Neural progenitor cell (in vitro differentiated cells): Measurements from ENCODE around the gene ZC3H10. TPM values are rescaled to one million over a fixed set of nuclear protein-coding genes. Genes with fewer than 3 reads are reported as not detected.

Source experiments
- DNase-seq: peaks from one replicate; pipeline ENCODE4 v3.0.0-alpha.2; 2016; ENCODE audit warnings: low spot score
- H2AFZ ChIP-seq: fragments of 200-600 bp; sonication (generic); replicated peaks from 2 replicates; pipeline ENCODE4 v1.6.1; 2016; ENCODE audit warnings: antibody characterized with exemption
- H3F3A ChIP-seq: fragments of 200-600 bp; sonication (generic); 2 replicates; pipeline ENCODE4 v1.6.1; 2016; ENCODE audit warnings: antibody characterized with exemption, low read depth
- H3K27ac ChIP-seq: fragments of 200-600 bp; sonication (generic); 2 replicates; pipeline ENCODE4 v1.5.1; 2016; ENCODE audit warnings: mild to moderate bottlenecking
- H3K27me3 ChIP-seq: fragments of 200-600 bp; sonication (generic); 2 replicates; pipeline ENCODE4 v1.6.1; 2016; ENCODE audit warnings: mild to moderate bottlenecking, moderate library complexity
- H3K36me3 ChIP-seq: fragments of 200-600 bp; sonication (generic); 2 replicates; pipeline ENCODE4 v1.5.1; 2016
- H3K4me1 ChIP-seq: fragments of 200-600 bp; sonication (generic); 2 replicates; pipeline ENCODE4 v1.6.1; 2016; ENCODE audit warnings: mixed run types
- H3K4me2 ChIP-seq: fragments of 200-600 bp; sonication (generic); 2 replicates; pipeline ENCODE4 v1.6.1; 2016
- H3K4me3 ChIP-seq: fragments of 200-600 bp; sonication (generic); 2 replicates; pipeline ENCODE4 v1.5.1; 2016
- H3K79me2 ChIP-seq: fragments of 200-600 bp; sonication (generic); 2 replicates; pipeline ENCODE4 v1.6.1; 2016; ENCODE audit warnings: low read depth
- H3K9ac ChIP-seq: fragments of 200-600 bp; sonication (generic); 2 replicates; pipeline ENCODE4 v1.6.1; 2016
- H3K9me3 ChIP-seq: fragments of 200-600 bp; sonication (generic); 2 replicates; pipeline ENCODE4 v1.5.1; 2016; ENCODE audit warnings: low read depth
- H4K20me1 ChIP-seq: fragments of 200-600 bp; sonication (generic); 2 replicates; pipeline ENCODE4 v1.6.1; 2016; ENCODE audit warnings: low read depth
- H3K27ac Mint-ChIP-seq: 3 replicates; pipeline ENCODE4 v1.8.0; 2021; ENCODE audit warnings: mixed read lengths
- H3K27me3 Mint-ChIP-seq: 2 replicates; pipeline ENCODE4 v1.8.0; 2022; ENCODE audit warnings: low read depth, mild to moderate bottlenecking, inconsistent platforms, moderate library complexity, mixed read lengths; ENCODE audit not compliant: insufficient read depth
- H3K36me3 Mint-ChIP-seq: 3 replicates; pipeline ENCODE4 v1.8.0; 2021; ENCODE audit warnings: mixed read lengths
- H3K4me1 Mint-ChIP-seq: 3 replicates; pipeline ENCODE4 v1.8.0; 2021; ENCODE audit warnings: mixed read lengths
- H3K4me3 Mint-ChIP-seq: 3 replicates; pipeline ENCODE4 v1.8.0; 2021; ENCODE audit warnings: mild to moderate bottlenecking, moderate library complexity, mixed read lengths
- H3K9me3 Mint-ChIP-seq: 3 replicates; pipeline ENCODE4 v1.8.0; 2020; ENCODE audit warnings: mixed read lengths
- CTCF ChIP-seq: fragments of 200-600 bp; sonication (generic); IDR thresholded peaks from 2 replicates; pipeline ENCODE4 v1.5.1; 2017; ENCODE audit warnings: antibody characterized with exemption, mild to moderate bottlenecking
- EZH2 ChIP-seq: fragments of 200-600 bp; sonication (generic); IDR thresholded peaks from 2 replicates; pipeline ENCODE4 v1.6.1; 2017; ENCODE audit warnings: antibody characterized with exemption, mild to moderate bottlenecking, moderate library complexity
- EZH2phosphoT487 ChIP-seq: fragments of 200-600 bp; sonication (generic); IDR thresholded peaks from 2 replicates; pipeline ENCODE4 v1.6.1; 2017; ENCODE audit warnings: antibody characterized with exemption
- total RNA-seq: library from RNA; depleted of rRNA; stranded (reverse); fragments of >200 nt; gene quantifications from 2 replicates; pipeline ENCODE4 v1.2.3, GENCODE V29; 2015; ENCODE audit warnings: low replicate concordance

The ZC3H10 gene
- total RNA-seq, 1 donor from 2014 or later: 10.8 TPM

- Mint-ChIP-seq H3K36me3 (peaks cover 18% of the 10 kb centered on the region), H3K27me3 (peaks cover 7% of the 10 kb centered on the region), H3K9me3 (no peaks in the 10 kb centered on the region), H3K4me1 (peaks cover 25% of the 10 kb centered on the region), H3K4me3 (peak overlapping the region; percentile 99), H3K27ac (peak overlapping the region; percentile 72)
- Histone ChIP-seq H3F3A (peaks cover 47% of the 10 kb centered on the region), H3K9ac (no peak overlapping the region), H3K36me3 (peaks cover 3% of the 10 kb centered on the region), H3K27me3 (no peaks in the 10 kb centered on the region), H3K4me3 (peak overlapping the region; percentile 62), H3K79me2 (peaks cover 23% of the 10 kb centered on the region), H4K20me1 (peaks cover 26% of the 10 kb centered on the region), H3K4me2 (peak overlapping the region; percentile 94), H3K9me3 (no peaks in the 10 kb centered on the region), H3K4me1 (peaks cover 12% of the 10 kb centered on the region), H2AFZ (no peak overlapping the region), H3K27ac (no peak overlapping the region)
- TF ChIP-seq EZH2phosphoT487 (no peak), CTCF (peak; percentile 75), EZH2 (no peak)
- peak; percentile 87 for DNase-seq
Observed at GRCh38 chr12:56119361-56119796, 1.3 kb downstream of the ZC3H10 start.

- Histone ChIP-seq H3K9ac (no peak overlapping the region), H3K4me1 (peaks cover 12% of the 10 kb centered on the region), H3F3A (peaks cover 45% of the 10 kb centered on the region), H4K20me1 (peaks cover 26% of the 10 kb centered on the region), H3K36me3 (peaks cover 3% of the 10 kb centered on the region), H3K27me3 (no peaks in the 10 kb centered on the region), H3K79me2 (peaks cover 23% of the 10 kb centered on the region), H3K9me3 (no peaks in the 10 kb centered on the region), H3K27ac (no peak overlapping the region), H3K4me2 (no peak overlapping the region), H3K4me3 (no peak overlapping the region), H2AFZ (no peak overlapping the region)
- Mint-ChIP-seq H3K27ac (no peak overlapping the region), H3K4me3 (peak overlapping the region; percentile 60), H3K36me3 (peaks cover 17% of the 10 kb centered on the region), H3K4me1 (peaks cover 25% of the 10 kb centered on the region), H3K9me3 (no peaks in the 10 kb centered on the region), H3K27me3 (peaks cover 7% of the 10 kb centered on the region)
- DNase-seq: no peak
- no peak for TF ChIP-seq EZH2phosphoT487
- no peak for TF ChIP-seq EZH2
- no peak for TF ChIP-seq CTCF
Observed at GRCh38 chr12:56120158-56120846, 2.2 kb downstream of the ZC3H10 start.

GRCh38 chr12:56121204-56121870, 3.3 kb downstream of the ZC3H10 start:
- H3K79me2 ChIP-seq: peaks cover 23% of the 10 kb centered on the region
- H3K36me3 Mint-ChIP-seq: peaks cover 18% of the 10 kb centered on the region
- H3K9me3 ChIP-seq: no peaks in the 10 kb centered on the region
- peak overlapping the region; percentile 63 for H3K4me3 Mint-ChIP-seq
- TF ChIP-seq EZH2: no peak
- TF ChIP-seq EZH2phosphoT487: no peak
- no peak for TF ChIP-seq CTCF
- H3K27me3 Mint-ChIP-seq: peaks cover 7% of the 10 kb centered on the region
- H3K36me3 ChIP-seq: peaks cover 3% of the 10 kb centered on the region
- H3K9ac ChIP-seq: no peak overlapping the region
- H3K4me3 ChIP-seq: no peak overlapping the region
- H3K9me3 Mint-ChIP-seq: no peaks in the 10 kb centered on the region
- no peak overlapping the region for H3K4me2 ChIP-seq
- H3F3A ChIP-seq: peaks cover 50% of the 10 kb centered on the region
- no peaks in the 10 kb centered on the region for H3K27me3 ChIP-seq
- no peak overlapping the region for H3K27ac Mint-ChIP-seq
- no peak overlapping the region for H2AFZ ChIP-seq
- no peak overlapping the region for H3K27ac ChIP-seq
- peaks cover 26% of the 10 kb centered on the region for H4K20me1 ChIP-seq
- H3K4me1 ChIP-seq: peaks cover 13% of the 10 kb centered on the region
- no peak for DNase-seq
- peaks cover 30% of the 10 kb centered on the region for H3K4me1 Mint-ChIP-seq
